T-helper 1 cell treated with Interleukin-12 subunit alpha and Interleukin-12 subunit beta and Interleukin-4 antibody, amounts not matched to agents 30 ng/mL and 1 ng/mL, for 36 hours (primary cell): ENCODE results near the gene UCN2. TPM values are rescaled to one million over a fixed set of nuclear protein-coding genes. Genes with fewer than 3 reads are reported as not detected.
"Not testable (repeated sequence)": the region's sequence is repeated elsewhere in the genome, so short reads cannot be mapped to it uniquely, and the experiment has no call there.

Experiments used
- intact Hi-C: fragments of 100-400 bp; cut with micrococcal nuclease; formaldehyde crosslinking; loops from one replicate; pipeline ENCODE4 v1.15.1; 2024
- total RNA-seq: library from RNA; stranded (reverse); gene quantifications from 2 replicates; pipeline ENCODE4 v1.2.3, GENCODE V29; 2022

Gene UCN2
- total RNA-seq, 1 donor from 2014 or later = not detected

DNA sequence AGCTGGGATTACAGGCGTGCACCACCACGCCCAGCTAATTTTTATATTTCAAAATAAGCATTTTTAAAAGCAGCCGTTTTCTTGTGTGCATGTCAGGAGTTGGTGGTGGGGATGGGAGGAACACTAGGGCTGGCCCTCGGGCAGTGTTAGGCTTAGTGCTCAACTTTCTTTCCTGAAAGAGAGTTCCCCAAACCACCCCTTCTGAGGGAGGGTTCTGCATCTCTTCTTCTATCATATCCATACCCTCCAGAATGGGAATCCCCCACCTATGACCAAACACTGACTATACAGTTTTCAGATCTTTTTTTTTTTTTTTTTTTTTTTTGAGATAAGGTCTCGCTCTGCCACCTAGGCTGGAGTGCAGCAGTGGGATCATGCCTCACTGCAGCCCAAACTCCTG is 19.4 kb downstream of the UCN2 start:
- intact Hi-C loops = no loop called here

DNA sequence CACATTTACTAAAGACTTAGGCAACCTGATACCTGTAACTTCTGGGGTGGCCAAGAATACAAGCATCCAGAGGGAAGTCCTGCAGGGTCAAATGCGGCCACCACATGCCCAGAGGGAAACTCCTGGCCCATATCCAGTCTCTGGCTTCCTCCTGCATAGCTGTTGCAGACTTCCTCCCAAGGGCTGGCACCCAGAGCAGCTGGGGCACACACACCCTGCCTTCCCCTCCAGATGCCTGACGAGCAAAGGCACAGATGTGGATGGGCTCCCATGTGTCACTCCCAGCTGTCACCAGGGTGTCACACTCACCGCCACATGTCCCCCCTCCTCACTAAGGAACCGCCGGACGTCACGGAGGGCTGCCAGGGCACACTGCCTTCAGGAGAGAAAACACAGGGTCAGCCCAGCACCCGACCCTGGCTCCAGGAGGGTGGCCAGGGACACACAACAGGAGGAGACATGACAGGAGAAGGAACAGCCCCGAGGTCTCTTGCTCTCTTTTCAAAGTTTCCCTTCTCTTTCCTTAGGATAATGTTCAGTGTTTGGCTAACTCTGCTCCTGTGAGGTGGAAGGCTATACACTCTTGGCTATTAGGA is 20.2 kb downstream of the UCN2 start:
- intact Hi-C loops = no loop called here

DNA sequence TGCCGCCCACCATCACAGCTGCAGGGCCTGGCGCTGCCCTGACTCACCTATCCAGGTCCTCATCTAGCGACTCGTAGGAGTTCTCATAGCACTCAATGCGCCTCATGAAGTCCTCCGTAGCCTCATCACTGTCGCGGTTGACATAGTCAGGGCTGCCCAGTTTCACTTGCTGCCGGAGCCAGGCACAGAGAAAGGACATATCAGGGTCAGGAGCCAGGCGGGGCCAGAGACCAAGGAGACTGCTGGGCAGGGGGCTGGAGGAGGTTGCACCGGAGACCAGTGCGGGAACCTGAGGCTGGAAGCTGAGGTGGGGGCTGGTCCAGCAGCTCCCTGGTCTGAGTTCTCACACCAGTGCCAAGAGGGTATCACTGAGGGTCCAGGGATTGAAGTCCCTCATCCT is 25.1 kb downstream of the UCN2 start:
- intact Hi-C loops = no loop called here

DNA sequence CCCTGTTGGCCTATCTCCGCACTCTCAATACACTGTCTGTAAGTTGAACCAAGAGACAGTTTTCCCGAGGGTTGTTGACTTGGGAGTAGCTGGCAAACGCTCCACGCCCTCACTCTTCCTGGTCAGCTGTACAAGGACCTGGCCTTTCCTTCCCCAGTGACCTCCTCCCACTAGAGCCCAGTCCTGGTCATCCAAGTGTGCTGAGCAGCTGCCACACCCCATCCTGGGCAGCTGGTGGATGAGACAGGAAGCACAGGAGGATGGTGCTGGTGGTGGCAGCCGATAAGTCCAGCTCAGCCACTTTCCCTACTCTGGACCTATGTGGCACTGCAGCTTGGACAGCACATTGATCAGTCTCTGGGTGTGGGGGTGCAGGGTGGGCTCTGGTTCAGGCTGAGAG is 26.8 kb downstream of the UCN2 start:
- intact Hi-C loops = no loop called here

DNA sequence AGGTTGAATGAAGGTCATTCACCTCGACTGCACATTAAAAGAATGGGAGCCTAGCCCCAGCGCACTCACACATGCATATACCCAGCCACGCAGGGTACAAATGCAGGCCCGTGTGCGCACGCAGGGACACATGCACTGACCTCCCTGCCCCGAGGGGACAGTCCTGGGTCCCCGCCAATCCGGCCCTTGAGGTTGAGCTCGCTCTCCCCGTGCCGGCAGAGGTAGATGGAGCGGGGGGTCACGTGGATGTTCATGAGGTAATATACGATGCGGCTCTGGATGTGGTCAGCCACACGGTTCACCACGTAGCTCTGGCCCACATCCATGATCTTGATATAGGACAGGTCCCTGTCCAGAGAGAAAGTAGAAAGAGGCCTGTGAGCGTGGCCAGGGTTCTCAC is 27.5 kb downstream of the UCN2 start:
- intact Hi-C loops = no loop called here

DNA sequence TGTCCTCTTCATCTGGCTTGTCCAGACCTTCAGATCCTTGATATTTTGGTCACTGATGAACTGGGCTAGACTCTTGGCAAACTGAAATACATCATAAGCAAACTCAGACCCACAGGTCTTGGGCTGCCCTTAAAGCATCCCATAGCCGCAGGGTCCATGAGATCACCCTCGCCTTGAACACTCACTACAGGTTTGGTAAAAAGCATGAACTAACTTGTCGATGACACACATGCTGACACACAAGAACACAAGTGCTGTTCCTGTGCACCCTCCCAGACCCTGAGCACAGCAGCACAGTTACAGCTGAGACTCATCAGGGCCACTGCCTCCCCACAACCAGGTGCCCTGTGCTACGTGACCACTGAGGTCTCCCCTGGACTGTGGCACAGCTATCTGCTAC is 28.0 kb downstream of the UCN2 start:
- intact Hi-C loops = no loop called here

DNA sequence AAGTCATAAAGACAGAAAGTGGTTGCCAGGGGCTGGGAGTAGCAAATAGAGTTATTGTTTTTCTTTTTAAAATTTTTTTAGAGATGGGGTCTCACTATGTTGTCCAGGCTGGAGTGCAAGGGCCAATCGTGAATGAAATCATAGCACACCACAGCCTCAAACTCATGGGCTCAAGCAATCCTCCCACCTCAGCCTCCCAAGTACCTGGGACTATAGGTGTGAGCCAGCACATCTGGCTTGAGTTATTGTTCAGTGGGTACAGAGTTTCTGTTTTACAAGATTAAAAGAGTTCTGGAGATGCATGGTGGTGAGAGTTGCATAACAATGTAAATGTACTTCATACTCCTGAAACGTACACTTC is 30.6 kb downstream of the UCN2 start:
- intact Hi-C loops = no loop called here

DNA sequence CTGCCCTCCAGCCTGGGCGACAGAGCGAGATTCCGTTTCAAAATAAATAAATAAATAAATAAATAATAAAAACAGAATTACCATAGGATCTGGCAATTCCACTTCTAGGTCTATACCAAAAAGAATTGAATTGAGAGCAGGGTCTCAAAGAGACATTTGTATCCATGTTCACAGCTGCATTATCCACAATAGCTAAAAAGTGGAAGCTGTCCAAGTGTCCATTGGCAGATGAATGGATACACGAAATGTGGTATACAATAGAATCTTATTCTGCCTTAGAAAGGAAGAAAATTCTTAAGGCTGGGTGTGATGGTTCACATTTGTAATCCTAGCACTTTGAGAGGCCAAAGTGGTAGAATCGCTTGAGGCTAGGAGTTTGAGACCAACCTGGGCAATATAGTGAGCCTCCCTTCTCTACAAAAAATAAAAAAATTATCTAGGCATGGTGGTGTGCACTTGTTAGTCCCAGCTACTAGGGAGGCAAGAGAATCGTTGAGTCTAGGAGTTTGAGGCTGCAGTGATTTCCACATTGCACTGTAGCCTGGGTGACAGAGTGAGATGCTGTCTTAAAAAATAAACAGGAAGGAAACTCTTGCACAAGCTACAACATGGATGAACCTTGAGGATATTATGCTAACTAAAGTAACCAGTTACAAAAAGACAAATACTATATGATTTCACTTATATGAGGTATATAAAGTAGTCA is 31.2 kb downstream of the UCN2 start:
- intact Hi-C loops = no loop called here

DNA sequence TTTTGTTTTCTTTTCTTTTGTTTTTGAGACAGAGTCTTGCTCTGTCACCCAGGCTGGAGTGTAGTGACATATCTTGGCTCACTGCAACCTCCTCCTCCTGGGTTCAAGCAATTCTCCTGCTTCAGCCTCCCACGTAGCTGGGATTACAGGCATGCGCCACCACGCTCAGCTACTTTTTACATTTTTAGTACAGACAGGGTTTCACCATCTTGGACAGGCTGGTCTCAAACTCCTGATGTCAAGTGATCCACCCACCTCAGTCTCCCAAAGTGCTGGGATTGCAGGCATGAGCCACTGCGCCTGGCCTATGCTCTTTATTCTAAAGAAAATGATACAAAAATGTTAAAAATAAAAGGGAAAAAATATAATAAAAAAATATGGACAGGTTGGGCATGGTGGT is 32.9 kb downstream of the UCN2 start:
- intact Hi-C loops = not testable (repeated sequence)

DNA sequence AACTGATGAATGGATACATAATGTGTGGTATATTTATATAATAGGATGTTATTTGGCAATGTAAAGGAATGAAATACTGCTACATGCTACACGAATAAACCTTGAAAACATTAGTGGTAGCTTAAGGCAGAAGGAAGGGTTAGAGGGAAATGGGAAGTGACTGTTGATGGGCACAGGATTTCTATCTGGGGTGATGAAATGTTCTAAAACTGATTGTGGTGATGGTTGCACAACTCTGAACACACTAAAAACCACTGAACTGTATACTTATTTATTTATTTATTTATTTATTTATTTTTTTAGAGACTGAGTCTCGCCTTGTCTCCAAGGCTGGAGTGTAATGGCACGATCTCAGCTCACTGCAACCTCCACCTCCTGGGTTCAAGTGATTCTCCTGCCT is 34.8 kb downstream of the UCN2 start:
- intact Hi-C loops = no loop called here

DNA sequence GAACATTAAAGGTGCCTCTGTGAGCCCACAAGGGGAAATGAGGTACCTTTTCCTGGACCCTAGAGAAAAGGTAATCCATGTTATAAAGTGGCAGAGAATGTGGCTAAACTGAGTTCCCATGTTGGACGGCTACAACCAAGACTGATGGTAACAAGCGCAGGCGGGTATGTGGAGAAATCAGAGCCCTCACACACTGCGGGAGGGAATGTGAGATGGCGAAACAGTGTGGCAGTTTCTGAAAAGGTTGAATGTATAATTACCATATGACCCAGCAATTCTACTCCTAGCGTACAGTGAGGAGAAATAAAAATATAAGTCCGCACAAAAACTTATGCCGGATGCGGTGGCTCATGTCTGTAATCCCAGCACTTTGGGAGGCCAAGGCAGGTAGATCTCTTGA is 35.5 kb downstream of the UCN2 start:
- intact Hi-C loops = no loop called here

DNA sequence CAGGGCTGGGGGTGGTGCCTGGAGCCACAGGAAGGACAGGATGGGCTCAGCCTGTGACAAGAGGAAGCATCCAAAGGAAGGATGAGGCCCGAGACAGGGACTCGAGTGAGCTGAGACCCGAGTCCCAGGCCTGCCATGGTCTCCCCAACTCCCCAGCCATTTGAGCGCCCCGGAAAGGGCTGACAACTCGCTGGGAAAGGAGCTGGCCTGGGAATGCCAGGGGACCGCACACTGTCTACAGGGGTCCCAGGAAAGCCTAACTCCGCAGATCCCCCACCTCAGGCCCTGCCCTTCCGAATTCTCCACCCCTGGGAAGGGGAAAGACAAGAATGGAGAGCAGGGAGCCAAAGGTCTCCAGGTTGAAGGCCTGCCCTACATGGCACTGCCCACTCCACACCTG is 38.6 kb downstream of the UCN2 start:
- intact Hi-C loops = no loop called here

DNA sequence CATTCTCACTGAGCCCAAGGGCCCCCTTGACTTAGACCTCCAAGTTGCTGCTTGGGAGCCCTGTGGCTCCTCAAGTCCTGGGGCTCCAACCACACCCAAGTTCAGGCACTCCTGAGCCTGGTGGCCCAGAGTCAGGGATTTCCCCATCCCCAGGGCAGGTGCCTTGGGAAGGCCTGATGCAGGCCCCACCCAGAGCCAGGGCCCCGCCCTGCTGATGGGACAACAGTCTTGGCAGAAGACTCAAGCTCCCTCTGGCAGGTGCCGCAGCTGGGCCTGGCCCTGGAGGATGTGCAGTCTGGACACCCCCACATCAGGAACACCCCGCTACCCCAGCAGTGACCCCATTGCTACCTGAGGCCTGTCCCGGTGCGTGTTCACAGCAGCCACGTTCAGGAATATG is 41.9 kb downstream of the UCN2 start:
- intact Hi-C loops = no loop called here

DNA sequence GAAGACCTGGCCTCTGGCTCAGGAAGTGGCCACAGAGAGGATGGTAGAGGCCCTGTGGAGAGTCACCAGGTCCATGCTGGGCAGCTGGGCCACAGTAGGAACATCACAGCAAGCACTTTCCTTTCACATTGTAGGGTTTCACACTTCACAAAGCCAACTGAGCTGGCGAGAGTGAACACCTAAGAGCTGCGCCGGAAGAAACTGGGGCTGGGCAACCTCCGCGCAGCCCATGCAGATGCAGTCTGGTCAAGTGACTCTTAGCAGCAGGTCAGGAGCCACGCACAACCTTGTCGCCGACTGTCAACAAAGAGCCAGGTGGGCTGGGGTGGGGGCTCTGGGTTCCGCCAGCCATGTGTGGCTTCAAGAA is 44.3 kb downstream of the UCN2 start:
- intact Hi-C loops = no loop called here

DNA sequence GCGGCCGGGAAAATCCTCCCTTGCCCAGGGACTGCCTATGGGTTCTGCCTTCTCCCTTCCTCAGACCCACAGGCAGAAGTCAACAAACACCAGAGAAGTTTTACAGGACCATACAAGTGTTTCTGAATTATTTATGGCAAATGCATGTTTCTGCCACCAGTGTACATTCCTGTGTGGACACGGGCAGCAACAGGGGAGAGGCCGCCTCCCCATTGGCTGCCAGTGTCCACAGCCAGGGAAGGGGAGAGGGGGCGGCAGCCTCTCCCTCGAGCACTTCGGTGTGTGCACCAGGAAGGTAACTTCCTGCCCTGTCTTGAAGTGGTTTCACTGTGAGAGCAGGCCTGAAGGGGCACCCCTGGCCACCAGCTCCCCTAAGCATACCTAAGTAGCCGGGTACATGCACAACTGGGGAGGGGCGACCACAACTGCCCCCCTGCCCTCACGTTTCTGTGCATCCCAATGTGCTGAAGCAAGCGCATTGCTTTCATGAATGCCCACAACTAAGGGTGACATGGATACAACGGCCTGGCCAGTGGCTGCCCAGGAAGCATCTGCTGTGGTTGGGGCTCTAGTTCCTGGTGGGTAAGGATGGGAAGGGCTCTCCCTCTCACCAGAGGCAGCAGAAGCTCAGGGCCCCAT is 44.8 kb downstream of the UCN2 start:
- intact Hi-C loops = no loop called here

DNA sequence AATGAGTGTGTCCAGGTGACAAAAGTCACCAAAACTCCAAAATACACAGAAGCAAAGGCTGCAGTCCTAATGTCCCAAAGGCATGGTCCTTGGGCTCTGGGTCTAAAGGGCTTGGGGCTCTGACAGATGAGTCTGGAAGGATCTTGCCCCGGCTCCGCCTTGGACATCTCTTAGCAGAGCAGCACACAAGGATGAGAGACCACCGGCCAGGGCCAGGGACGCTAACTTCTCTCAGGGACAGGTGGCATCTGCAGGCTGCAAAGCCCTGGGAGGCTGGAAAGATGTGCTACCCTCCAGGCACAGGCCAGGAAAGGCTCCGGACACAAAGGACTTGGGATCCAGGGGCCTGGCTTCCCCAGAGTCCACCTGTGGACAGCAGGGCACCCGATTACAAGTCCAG is 45.5 kb downstream of the UCN2 start:
- intact Hi-C loops = no loop called here

DNA sequence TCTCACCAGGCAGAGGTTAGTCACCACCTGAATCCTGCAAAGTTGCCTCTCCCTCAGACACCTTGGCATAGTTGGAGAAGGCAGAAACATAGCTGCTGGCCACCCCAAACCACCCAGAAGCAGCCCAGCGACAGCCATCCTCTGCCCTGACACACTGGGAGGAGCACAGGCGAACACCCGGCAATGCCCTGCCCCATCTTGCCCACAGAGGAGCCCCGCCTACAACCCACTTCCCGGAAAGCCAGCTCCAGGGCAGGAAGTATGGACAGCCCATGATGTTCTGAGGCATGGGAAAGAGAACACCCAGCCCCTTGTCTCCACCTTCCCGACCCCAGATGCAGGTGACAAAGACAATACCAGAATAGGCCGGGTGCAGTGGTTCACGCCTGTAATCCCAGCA is 47.0 kb downstream of the UCN2 start:
- intact Hi-C loops = no loop called here

DNA sequence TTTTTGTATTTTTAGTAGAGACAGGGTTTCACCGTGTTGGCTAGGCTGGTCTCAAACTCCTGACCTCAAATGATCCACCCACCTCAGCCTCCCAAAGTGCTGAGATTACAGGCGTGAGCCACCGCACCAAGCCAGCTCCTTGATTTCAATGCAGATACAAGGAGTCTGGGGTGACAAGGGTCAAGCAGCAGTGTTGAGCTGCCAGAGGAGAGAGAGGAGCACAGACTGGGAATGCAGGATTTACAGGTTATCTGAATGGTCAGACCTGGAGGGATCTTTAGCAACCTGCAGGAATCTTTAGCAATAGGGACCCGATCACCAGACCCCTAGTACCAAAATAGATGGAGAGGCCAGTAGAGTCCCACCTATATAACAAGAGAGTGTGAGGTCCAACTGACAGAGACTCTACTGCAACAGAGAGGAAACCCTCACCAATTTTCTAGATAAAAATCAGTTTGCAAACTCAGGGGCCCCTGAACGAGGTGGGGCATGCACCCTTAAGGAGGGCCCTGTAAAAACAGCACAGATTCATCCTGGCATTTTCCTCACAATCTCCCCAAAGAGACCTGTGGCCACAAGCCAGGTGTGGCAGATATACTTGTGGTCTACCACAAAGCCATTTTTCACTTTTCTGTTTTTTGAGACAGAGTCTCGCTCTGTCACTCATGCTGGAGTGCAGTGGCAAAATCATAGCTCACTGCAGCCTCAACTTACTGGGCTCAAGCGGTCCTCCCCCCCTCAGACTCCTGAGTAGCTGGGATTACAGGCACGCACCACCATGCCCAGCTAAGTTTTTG is 49.0 kb downstream of the UCN2 start:
- intact Hi-C loops = loop anchor here (1.0 kb wide), 3 partner anchors 7 to 48 kb away; a partner anchor contains a TSS
